Panc1 (cell line): ENCODE measurements around the gene GALNT18. TPM values are rescaled to one million over a fixed set of nuclear protein-coding genes. Genes with fewer than 3 reads are reported as not detected.

Experiments
- ATAC-seq: fragments of 200-7000 bp; cut with Tn5 transposase; 2 replicates; pipeline ENCODE4 v1.9.1; 2020; ENCODE audit warnings: mild to moderate bottlenecking, moderate library complexity
- BruUV-seq: library from RNA; stranded (reverse); fragments of 400-500 nt; replicated peaks from 2 replicates; lab custom pipeline; 2021; lab: Mats Ljungman, UMichigan
- CTCF ChIA-PET: fragments of 300-600 bp; sonication (Branson Sonifier 250); formaldehyde crosslinking; loops from one replicate; lab custom pipeline; 2022; ENCODE audit warnings: antibody characterized with exemption; lab: Charles Lee
- POLR2A ChIA-PET: fragments of 300-600 bp; sonication (Branson Sonifier 250); formaldehyde crosslinking; loops from one replicate; lab custom pipeline; 2022; ENCODE audit warnings: antibody characterized with exemption; lab: Charles Lee
- DNase-seq: peaks from one replicate; pipeline ENCODE4 v3.0.0-alpha.2; 2010; ENCODE audit warnings: low read depth, low spot score
- H3K27ac ChIP-seq: 2 replicates; pipeline ENCODE4 v1.5.1; 2011; ENCODE audit warnings: mild to moderate bottlenecking, low read length, inconsistent platforms
- H3K27me3 ChIP-seq: fragments of 200-500 bp; sonication (Bioruptor generic); 2 replicates; pipeline ENCODE4 v1.6.0; 2014; ENCODE audit warnings: low read length, inconsistent platforms; ENCODE audit not compliant: control insufficient read depth, insufficient read depth
- H3K36me3 ChIP-seq: fragments of 200-500 bp; sonication (Bioruptor generic); 2 replicates; pipeline ENCODE4 v1.5.1; 2014; ENCODE audit warnings: inconsistent platforms, mild to moderate bottlenecking, low read length, moderate library complexity; ENCODE audit not compliant: control insufficient read depth, insufficient read depth
- H3K4me1 ChIP-seq: 2 replicates; pipeline ENCODE4 v1.5.1; 2011; ENCODE audit warnings: inconsistent platforms, mild to moderate bottlenecking, low read length, moderate library complexity; ENCODE audit not compliant: control insufficient read depth, insufficient read depth
- H3K4me3 ChIP-seq, 2 experiments: 2 replicates each; pipeline ENCODE4 v1.5.1; 2011 to 2012; ENCODE audit warnings: low read depth in 2 of 2, low read length in 2 of 2, mild to moderate bottlenecking in 2 of 2, inconsistent platforms in 1 of 2, moderate library complexity in 1 of 2
- H3K9me3 ChIP-seq: fragments of 200-500 bp; sonication (Bioruptor generic); 2 replicates; pipeline ENCODE4 v1.5.1; 2014; ENCODE audit warnings: low read depth, mild to moderate bottlenecking, inconsistent platforms, low read length, moderate library complexity; ENCODE audit not compliant: control insufficient read depth, insufficient read depth
- POLR2AphosphoS5 ChIP-seq: IDR thresholded peaks from 2 replicates; pipeline ENCODE4 v1.6.1; 2012; ENCODE audit warnings: mild to moderate bottlenecking, low read depth, low read length, moderate library complexity
- SIN3A ChIP-seq: IDR thresholded peaks from 2 replicates; pipeline ENCODE4 v1.6.1; 2012; ENCODE audit warnings: low read depth, mild to moderate bottlenecking, low read length, moderate library complexity, borderline replicate concordance; ENCODE audit not compliant: insufficient read depth
- TCF7L2 ChIP-seq: IDR thresholded peaks from 2 replicates; pipeline ENCODE4 v1.6.1; 2011; ENCODE audit warnings: mild to moderate bottlenecking, low read depth, low read length, inconsistent platforms
- in situ Hi-C: cut with HindIII; loops from 2 replicates; pipeline ENCODE4 v1.10.0; 2016; ENCODE audit warnings: low sequenced_read_pairs, low pct_unique_long_range_greater_than_20kb
- intact Hi-C: fragments of 100-400 bp; cut with micrococcal nuclease; formaldehyde crosslinking; loops from one replicate; pipeline ENCODE4 v1.10.0; 2022; ENCODE audit not compliant: unreplicated experiment
- total RNA-seq: library from RNA; stranded (reverse); gene quantifications from one replicate; pipeline ENCODE4 v1.2.1, GENCODE V29; 2021; ENCODE audit not compliant: unreplicated experiment
- TF ChIP-seq, protein P1 (sequence below), 2 experiments: IDR thresholded peaks; 2 replicates each; pipeline ENCODE4 v1.6.1; 2011 to 2012; ENCODE audit warnings: low read depth in 2 of 2, control low read depth in 1 of 2, low read length in 1 of 2, mild to moderate bottlenecking in 1 of 2, moderate library complexity in 1 of 2; ENCODE audit not compliant: insufficient read depth in 1 of 2
- TF ChIP-seq, protein P2 (sequence below): fragments of 450-650 bp; IDR thresholded peaks from 2 replicates; pipeline ENCODE4 v1.5.1; 2017; ENCODE audit warnings: mild to moderate bottlenecking

Gene GALNT18
- total RNA-seq, 1 experiment from 2014 or later = 8.6 TPM

DNA sequence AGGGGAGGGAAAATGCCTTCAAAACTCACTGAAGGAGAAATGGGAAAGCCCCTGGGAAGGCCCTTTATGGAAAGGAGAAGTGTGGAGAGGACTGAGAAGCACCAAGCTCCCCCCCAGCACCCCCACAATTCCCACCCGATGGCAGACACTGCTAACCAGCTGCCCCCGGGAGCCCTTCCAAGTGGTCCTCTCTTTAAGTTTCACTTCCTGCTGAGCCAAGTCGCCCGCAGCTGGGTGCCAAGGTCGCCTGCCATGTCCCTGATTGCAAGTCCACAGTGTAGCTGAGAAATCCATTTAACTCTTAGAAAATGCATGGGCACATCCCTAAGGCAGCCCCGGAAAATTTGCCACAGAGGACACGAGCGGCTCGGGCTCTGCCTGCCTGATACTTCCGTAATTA lies 68.2 kb downstream of the GALNT18 start:
- H3K9me3 ChIP-seq = no peaks in the 10 kb centered on the region
- in situ Hi-C loops (no loop called here), intact Hi-C loops (no loop called here)
- ChIA-PET CTCF (no interaction called here), POLR2A (no interaction called here)
- no peaks in the 10 kb centered on the region for H3K36me3 ChIP-seq
- H3K27me3 ChIP-seq = no peaks in the 10 kb centered on the region
- no peaks in the 10 kb centered on the region for H3K4me1 ChIP-seq
- no peak overlapping the region for H3K4me3 ChIP-seq
- TF ChIP-seq, protein P1, sequence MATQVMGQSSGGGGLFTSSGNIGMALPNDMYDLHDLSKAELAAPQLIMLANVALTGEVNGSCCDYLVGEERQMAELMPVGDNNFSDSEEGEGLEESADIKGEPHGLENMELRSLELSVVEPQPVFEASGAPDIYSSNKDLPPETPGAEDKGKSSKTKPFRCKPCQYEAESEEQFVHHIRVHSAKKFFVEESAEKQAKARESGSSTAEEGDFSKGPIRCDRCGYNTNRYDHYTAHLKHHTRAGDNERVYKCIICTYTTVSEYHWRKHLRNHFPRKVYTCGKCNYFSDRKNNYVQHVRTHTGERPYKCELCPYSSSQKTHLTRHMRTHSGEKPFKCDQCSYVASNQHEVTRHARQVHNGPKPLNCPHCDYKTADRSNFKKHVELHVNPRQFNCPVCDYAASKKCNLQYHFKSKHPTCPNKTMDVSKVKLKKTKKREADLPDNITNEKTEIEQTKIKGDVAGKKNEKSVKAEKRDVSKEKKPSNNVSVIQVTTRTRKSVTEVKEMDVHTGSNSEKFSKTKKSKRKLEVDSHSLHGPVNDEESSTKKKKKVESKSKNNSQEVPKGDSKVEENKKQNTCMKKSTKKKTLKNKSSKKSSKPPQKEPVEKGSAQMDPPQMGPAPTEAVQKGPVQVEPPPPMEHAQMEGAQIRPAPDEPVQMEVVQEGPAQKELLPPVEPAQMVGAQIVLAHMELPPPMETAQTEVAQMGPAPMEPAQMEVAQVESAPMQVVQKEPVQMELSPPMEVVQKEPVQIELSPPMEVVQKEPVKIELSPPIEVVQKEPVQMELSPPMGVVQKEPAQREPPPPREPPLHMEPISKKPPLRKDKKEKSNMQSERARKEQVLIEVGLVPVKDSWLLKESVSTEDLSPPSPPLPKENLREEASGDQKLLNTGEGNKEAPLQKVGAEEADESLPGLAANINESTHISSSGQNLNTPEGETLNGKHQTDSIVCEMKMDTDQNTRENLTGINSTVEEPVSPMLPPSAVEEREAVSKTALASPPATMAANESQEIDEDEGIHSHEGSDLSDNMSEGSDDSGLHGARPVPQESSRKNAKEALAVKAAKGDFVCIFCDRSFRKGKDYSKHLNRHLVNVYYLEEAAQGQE (IDR thresholded peaks at IDR 0.05; ENCODE audit: insufficient read depth in 1 of 2, low read depth in 2 of 2, low read length in 1 of 2) = no peak
- no peak for TF ChIP-seq TCF7L2
- TF ChIP-seq, protein P2, sequence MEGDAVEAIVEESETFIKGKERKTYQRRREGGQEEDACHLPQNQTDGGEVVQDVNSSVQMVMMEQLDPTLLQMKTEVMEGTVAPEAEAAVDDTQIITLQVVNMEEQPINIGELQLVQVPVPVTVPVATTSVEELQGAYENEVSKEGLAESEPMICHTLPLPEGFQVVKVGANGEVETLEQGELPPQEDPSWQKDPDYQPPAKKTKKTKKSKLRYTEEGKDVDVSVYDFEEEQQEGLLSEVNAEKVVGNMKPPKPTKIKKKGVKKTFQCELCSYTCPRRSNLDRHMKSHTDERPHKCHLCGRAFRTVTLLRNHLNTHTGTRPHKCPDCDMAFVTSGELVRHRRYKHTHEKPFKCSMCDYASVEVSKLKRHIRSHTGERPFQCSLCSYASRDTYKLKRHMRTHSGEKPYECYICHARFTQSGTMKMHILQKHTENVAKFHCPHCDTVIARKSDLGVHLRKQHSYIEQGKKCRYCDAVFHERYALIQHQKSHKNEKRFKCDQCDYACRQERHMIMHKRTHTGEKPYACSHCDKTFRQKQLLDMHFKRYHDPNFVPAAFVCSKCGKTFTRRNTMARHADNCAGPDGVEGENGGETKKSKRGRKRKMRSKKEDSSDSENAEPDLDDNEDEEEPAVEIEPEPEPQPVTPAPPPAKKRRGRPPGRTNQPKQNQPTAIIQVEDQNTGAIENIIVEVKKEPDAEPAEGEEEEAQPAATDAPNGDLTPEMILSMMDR = no peak
- no peak for TF ChIP-seq POLR2AphosphoS5
- ATAC-seq = no peak
- no peak for DNase-seq
- H3K27ac ChIP-seq = no peak overlapping the region
- no TSS peak for BruUV-seq

DNA sequence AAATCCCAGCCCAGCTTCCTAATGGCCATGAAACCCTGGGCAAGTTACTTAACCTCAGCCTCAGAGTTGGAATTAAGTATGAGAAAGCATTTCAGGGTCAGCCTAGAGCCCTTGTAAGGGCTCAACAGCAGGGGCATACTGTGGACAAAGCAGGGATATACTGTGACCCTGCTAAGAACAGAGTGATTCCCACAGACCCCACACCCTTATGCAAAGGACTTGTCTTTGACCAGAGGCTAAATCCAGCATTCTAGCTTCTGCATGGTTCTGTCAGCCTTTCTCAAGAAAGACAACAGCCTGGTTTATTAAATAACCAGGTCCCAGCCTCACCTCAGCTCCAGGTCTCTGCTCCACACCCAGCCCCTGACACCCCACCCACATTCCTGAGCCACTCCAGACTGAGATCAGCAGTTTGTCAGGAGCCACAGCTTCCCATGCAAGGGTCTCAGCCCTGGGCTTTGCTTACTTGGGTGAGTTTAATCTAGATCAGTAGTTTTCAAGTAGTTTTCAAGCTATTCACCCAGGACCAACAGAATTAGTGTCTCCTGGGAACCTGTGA lies 69.2 kb downstream of the GALNT18 start:
- TF ChIP-seq, protein P2 = no peak
- TF ChIP-seq SIN3A (no peak), TCF7L2 (no peak), POLR2AphosphoS5 (no peak)
- TF ChIP-seq, protein P1 (IDR thresholded peaks at IDR 0.05; ENCODE audit: insufficient read depth in 1 of 2, low read depth in 2 of 2, low read length in 1 of 2) = no peak
- no peaks in the 10 kb centered on the region for H3K4me1 ChIP-seq
- no peaks in the 10 kb centered on the region for H3K36me3 ChIP-seq
- no peaks in the 10 kb centered on the region for H3K27me3 ChIP-seq
- ChIA-PET CTCF (no interaction called here), POLR2A (no interaction called here)
- H3K9me3 ChIP-seq = no peaks in the 10 kb centered on the region
- intact Hi-C loops = no loop called here
- DNase-seq (no peak), ATAC-seq (no peak)
- in situ Hi-C loops = no loop called here
- H3K4me3 ChIP-seq = no peak overlapping the region
- no peak overlapping the region for H3K27ac ChIP-seq
- no TSS peak for BruUV-seq
